D721Med (cell line): ENCODE measurements around the gene TATDN3.

Experiments used
- DNase-seq: peaks from one replicate; pipeline ENCODE4 v3.0.0; 2011; ENCODE audit warnings: low spot score; ENCODE audit not compliant: insufficient read length
- FAIRE-seq: peaks from 2 replicates; lab custom pipeline; 2011; peaks lifted over from hg19 to GRCh38; lab: Jason Lieb, UNC
- CTCF ChIP-seq: IDR thresholded peaks from 2 replicates; pipeline ENCODE4 v1.5.1; 2012; ENCODE audit warnings: mild to moderate bottlenecking, control low read depth; ENCODE audit not compliant: insufficient read depth; ENCODE audit errors: missing control alignments

TATDN3 gene

GRCh38 chr1:212791261-212791675 is 426 bp upstream of the TATDN3 start:
- FAIRE-seq (no peak), DNase-seq (no peak)
- no peak for TF ChIP-seq CTCF

- no peak for TF ChIP-seq CTCF
- no peak for FAIRE-seq
- no peak for DNase-seq
Observed at GRCh38 chr1:212792396-212792908, 758 bp downstream of the TATDN3 start.

GRCh38 chr1:212794561-212795014 is 2.9 kb downstream of the TATDN3 start:
- DNase-seq (no peak), FAIRE-seq (no peak)
- TF ChIP-seq CTCF, result no peak

GRCh38 chr1:212797681-212798080 is 6.0 kb downstream of the TATDN3 start:
- no peak for DNase-seq
- no peak for FAIRE-seq

GRCh38 chr1:212805767-212806166 is 14.1 kb downstream of the TATDN3 start:
- no peak for TF ChIP-seq CTCF
- no peak for DNase-seq
- peak; percentile 16 for FAIRE-seq

More at GRCh38 chr1:212797681-212798080, 6.0 kb downstream of the TATDN3 start:
- no peak for TF ChIP-seq CTCF

GRCh38 chr1:212814537-212815334 is 23.0 kb downstream of the TATDN3 start:
- TF ChIP-seq CTCF, result peak; percentile 48
- FAIRE-seq, result peak; percentile 97
- DNase-seq, result no peak
